ENCODE measurements around the gene ERBB2. TPM values are rescaled to one million over a fixed set of nuclear protein-coding genes. Genes with fewer than 3 reads are reported as not detected.

Gene ERBB2
- total and polyA plus RNA-seq, 10 of the 15 experiments (the other 5 are each of a cell fraction or from before 2014, with no cell fraction given) = 0.39 to 7.0 (median 4.3) TPM

- no peak overlapping the region for H3K9ac ChIP-seq (ENCODE audit: control insufficient read depth, insufficient read depth, low read length)
These were observed 49.7 kb upstream of the ERBB2 start for GRCh38 chr17:39650121-39650579.

GRCh38 chr17:39651923-39652586, 47.8 kb upstream of the ERBB2 start:
- Histone ChIP-seq H3K4me3 (no peak overlapping the region), H4K20me1 (ENCODE audit: control insufficient read depth, insufficient read depth) (no peaks in the 10 kb centered on the region), H3K9ac (ENCODE audit: control insufficient read depth, insufficient read depth, low read length) (no peak overlapping the region), H3K79me2 (ENCODE audit: control insufficient read depth, insufficient read depth, low read length) (no peaks in the 10 kb centered on the region; the same call in 1 of the 2 replicates), H2AFZ (ENCODE audit: control insufficient read depth, low read depth, low read length) (no peak overlapping the region), H3K36me3 (ENCODE audit: control insufficient read depth in 2 of 2, insufficient read depth in 2 of 2, low read length in 1 of 2) (peaks cover 4 to 7% of the 10 kb centered on the region in 2 experiments; a peak in 3 of 4 replicates), H3K27me3 (replicated peaks in 1 of 2; ENCODE audit: control insufficient read depth in 2 of 2, insufficient read depth in 2 of 2, low read length in 1 of 2) (no peaks in the 10 kb centered on the region), H3K27ac (ENCODE audit: control insufficient read depth, insufficient read depth) (no peak overlapping the region), H3K9me3 (replicated peaks; ENCODE audit: control insufficient read depth, insufficient read depth, low read length) (no peaks in the 10 kb centered on the region), H3K4me1 (ENCODE audit: control insufficient read depth, insufficient read depth, low read length) (no peaks in the 10 kb centered on the region), H3K4me2 (ENCODE audit: control insufficient read depth, insufficient read depth) (no peak overlapping the region)
- CTCF ChIA-PET = interaction anchor here (0.7 to 8.8 kb wide), 17 partner anchors 8 to 112 kb away, joined by 3 to 100 read pairs (median 4); partner anchors contain the start of genes MIEN1, PGAP3, PNMT and STARD3
- in situ Hi-C loops (cut with MboI) (no loop called here), intact Hi-C loops (cut with micrococcal nuclease; ENCODE audit: unreplicated experiment) (no loop called here)
- no peak for FAIRE-seq
- POLR2A ChIA-PET = no interaction called here
- no TSS peak for BruUV-seq (replicated peaks)
- WGBS (ENCODE audit: insufficient coverage, insufficient replicate concordance, low lambda C conversion rate, missing lambda C conversion rate) = 86% methylated on average over 8 of the region's 8 CpGs
- no peak for DNase-seq (ENCODE audit: low read depth, low spot score)
- no peak for ATAC-seq
- RAD21 ChIA-PET (ENCODE audit: unreplicated experiment) = interaction anchor here (1.5 kb wide), 1 partner anchor 213 kb away, joined by 3 read pairs; no protein-coding TSS in a partner anchor
- SMC1A ChIA-PET (ENCODE audit: uncharacterized antibody, unreplicated experiment) = interaction anchor here (1.4 kb wide), 1 partner anchor 78 kb away, joined by 3 read pairs; the partner anchor contains the start of gene MIEN1
- TF ChIP-seq CBX3 (IDR thresholded peaks at IDR 0.05; ENCODE audit: borderline replicate concordance, low read depth) (no peak), BACH1 (IDR thresholded peaks at IDR 0.05; ENCODE audit: borderline replicate concordance) (no peak), PRDM15 (CRISPR knock-in tag; IDR thresholded peaks at IDR 0.05) (no peak), TARDBP (IDR thresholded peaks at IDR 0.05; ENCODE audit: borderline replicate concordance) (no peak)

More at GRCh38 chr17:39650121-39650579, 49.7 kb upstream of the ERBB2 start:
- in situ Hi-C loops (cut with MboI) (no loop called here), intact Hi-C loops (cut with micrococcal nuclease; ENCODE audit: unreplicated experiment) (no loop called here)
- H2AFZ ChIP-seq (ENCODE audit: control insufficient read depth, low read depth, low read length) = no peak overlapping the region
- no peaks in the 10 kb centered on the region for H3K4me1 ChIP-seq (ENCODE audit: control insufficient read depth, insufficient read depth, low read length)
- no peak overlapping the region for H3K4me3 ChIP-seq
- POLR2A ChIA-PET = interaction anchor here (0.6 to 0.7 kb wide), 2 partner anchors 22 to 171 kb away, joined by 3 read pairs; no protein-coding TSS in a partner anchor
- FAIRE-seq (no peak), DNase-seq (ENCODE audit: low read depth, low spot score) (no peak), ATAC-seq (no peak)
- CTCF ChIA-PET = interaction anchor here (0.6 to 8.8 kb wide), 6 partner anchors 12 to 106 kb away, joined by 3 to 100 read pairs (median 4); partner anchors contain the start of gene STARD3
- H3K27me3 ChIP-seq (replicated peaks in 1 of 2; ENCODE audit: control insufficient read depth in 2 of 2, insufficient read depth in 2 of 2, low read length in 1 of 2) = no peaks in the 10 kb centered on the region
- RAD21 ChIA-PET (ENCODE audit: unreplicated experiment) = no interaction called here
- no peaks in the 10 kb centered on the region for H3K9me3 ChIP-seq (replicated peaks; ENCODE audit: control insufficient read depth, insufficient read depth, low read length)
- no peaks in the 10 kb centered on the region for H4K20me1 ChIP-seq (ENCODE audit: control insufficient read depth, insufficient read depth)
- no peak overlapping the region for H3K4me2 ChIP-seq (ENCODE audit: control insufficient read depth, insufficient read depth)
- H3K36me3 ChIP-seq (ENCODE audit: control insufficient read depth in 2 of 2, insufficient read depth in 2 of 2, low read length in 1 of 2) = peaks cover 4% of the 10 kb centered on the region in 2 experiments; a peak in 3 of 4 replicates
- H3K27ac ChIP-seq (ENCODE audit: control insufficient read depth, insufficient read depth) = no peak overlapping the region
- BruUV-seq (replicated peaks) = no TSS peak
- SMC1A ChIA-PET (ENCODE audit: uncharacterized antibody, unreplicated experiment) = interaction anchor here (0.6 kb wide), 1 partner anchor 16 kb away, joined by 3 read pairs; no protein-coding TSS in a partner anchor
- no peaks in the 10 kb centered on the region; the same call in none of the 2 replicates for H3K79me2 ChIP-seq (ENCODE audit: control insufficient read depth, insufficient read depth, low read length)
- TF ChIP-seq BRCA1 (IDR thresholded peaks at IDR 0.05; ENCODE audit: low read depth, low read length) = no peak
- TF ChIP-seq SIN3A (IDR thresholded peaks at IDR 0.05; ENCODE audit: low read depth, low read length) = no peak
- 100% methylated on average over 5 of the region's 11 CpGs for WGBS (ENCODE audit: insufficient coverage, insufficient replicate concordance, low lambda C conversion rate, missing lambda C conversion rate)
